Endothelial cell (in vitro differentiated cells): Measurements from ENCODE around the gene SFTPB. TPM values are rescaled to one million over a fixed set of nuclear protein-coding genes. Genes with fewer than 3 reads are reported as not detected.

Experiments used
- DNase-seq: peaks from one replicate; pipeline ENCODE4 v3.0.0; 2021; ENCODE audit warnings: low spot score
- H3K27ac Mint-ChIP-seq: one replicate; pipeline ENCODE4 v1.8.0; 2021; ENCODE audit warnings: mixed read lengths, inconsistent platforms; ENCODE audit not compliant: unreplicated experiment
- H3K27me3 Mint-ChIP-seq: one replicate; pipeline ENCODE4 v1.8.0; 2021; ENCODE audit warnings: mild to moderate bottlenecking, moderate library complexity, mixed read lengths, inconsistent platforms; ENCODE audit not compliant: unreplicated experiment
- H3K36me3 Mint-ChIP-seq: one replicate; pipeline ENCODE4 v1.8.0; 2021; ENCODE audit warnings: mild to moderate bottlenecking, low read depth, mixed read lengths, inconsistent platforms; ENCODE audit not compliant: unreplicated experiment
- H3K4me1 Mint-ChIP-seq: one replicate; pipeline ENCODE4 v1.8.0; 2021; ENCODE audit warnings: mild to moderate bottlenecking, mixed read lengths, inconsistent platforms; ENCODE audit not compliant: unreplicated experiment
- H3K4me3 Mint-ChIP-seq: one replicate; pipeline ENCODE4 v1.8.0; 2021; ENCODE audit warnings: mild to moderate bottlenecking, mixed read lengths, inconsistent platforms; ENCODE audit not compliant: unreplicated experiment
- H3K9me3 Mint-ChIP-seq: one replicate; pipeline ENCODE4 v1.8.0; 2021; ENCODE audit warnings: mixed read lengths, inconsistent platforms; ENCODE audit not compliant: unreplicated experiment
- total RNA-seq: library from RNA; stranded (reverse); fragmentation: NEBNext Ultra II Directional; extraction: Animal tissue kit (Norgen Biotek cat#: 25700); gene quantifications from one replicate; pipeline ENCODE4 v1.2.1, GENCODE V29; 2021; ENCODE audit not compliant: unreplicated experiment
- TF ChIP-seq, protein P1 (sequence below): fragments of 200-600 bp; sonication (generic); IDR thresholded peaks from one replicate; pipeline ENCODE4 v1.5.0; 2021; ENCODE audit warnings: antibody characterized with exemption; ENCODE audit not compliant: unreplicated experiment

SFTPB gene
- total RNA-seq, 1 donor from 2014 or later = not detected

DNA sequence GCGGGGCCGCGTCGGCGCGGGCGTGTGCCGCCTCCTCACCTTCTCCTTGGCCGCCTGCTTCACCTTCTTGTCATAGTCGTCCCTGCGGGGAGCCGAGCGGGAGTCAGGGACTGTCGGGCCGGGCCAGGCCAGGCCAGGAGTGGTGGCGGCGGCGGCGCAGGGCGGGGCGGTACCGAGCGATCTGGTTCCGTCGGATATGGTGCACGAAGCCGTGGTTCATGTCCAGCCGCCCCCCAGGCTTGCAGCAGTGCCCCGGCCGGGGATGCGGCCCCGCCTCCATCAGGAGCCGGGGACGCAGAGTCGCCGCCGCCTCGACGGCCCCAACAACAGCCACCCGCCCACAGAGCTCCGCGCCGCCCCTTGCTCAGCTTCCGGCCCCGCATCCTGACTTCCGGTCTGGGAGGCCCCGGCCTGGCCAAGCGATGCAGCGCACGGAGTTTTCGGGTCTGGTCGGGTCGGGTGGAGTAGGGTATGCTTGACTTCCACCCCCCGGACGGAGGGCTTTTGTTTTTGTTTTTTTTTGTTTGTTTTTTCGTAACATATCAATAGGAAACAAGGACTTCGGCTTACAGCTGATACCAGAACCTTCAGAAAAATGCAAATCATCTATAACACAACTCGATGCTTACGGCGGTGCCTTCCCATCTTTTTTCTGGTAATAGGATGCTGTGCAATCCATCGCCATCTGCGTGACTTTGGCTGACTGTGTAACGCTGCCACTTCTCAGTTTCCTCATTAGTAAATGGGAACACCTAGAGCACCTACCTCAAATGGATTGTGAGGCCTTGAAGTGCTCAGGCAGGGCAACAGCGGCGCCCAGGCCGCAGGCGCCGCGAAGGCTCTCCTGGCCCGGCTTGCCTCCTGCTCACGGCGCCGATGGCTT is 56.1 kb downstream of the SFTPB start, which contains the start of gene C2orf68:
TSS of gene C2orf68 (minus strand) at position 362 of the 883 bp plus-strand sequence. CDS start at position 280, 82 bp downstream.
- H3K9me3 Mint-ChIP-seq = no peaks in the 10 kb centered on the region
- DNase-seq = peak; percentile 90
- H3K27ac Mint-ChIP-seq = peak within 1 kb of the TSS; percentile 98
- peak within 1 kb of the TSS; percentile 100 for H3K4me3 Mint-ChIP-seq
- TF ChIP-seq, protein P1, sequence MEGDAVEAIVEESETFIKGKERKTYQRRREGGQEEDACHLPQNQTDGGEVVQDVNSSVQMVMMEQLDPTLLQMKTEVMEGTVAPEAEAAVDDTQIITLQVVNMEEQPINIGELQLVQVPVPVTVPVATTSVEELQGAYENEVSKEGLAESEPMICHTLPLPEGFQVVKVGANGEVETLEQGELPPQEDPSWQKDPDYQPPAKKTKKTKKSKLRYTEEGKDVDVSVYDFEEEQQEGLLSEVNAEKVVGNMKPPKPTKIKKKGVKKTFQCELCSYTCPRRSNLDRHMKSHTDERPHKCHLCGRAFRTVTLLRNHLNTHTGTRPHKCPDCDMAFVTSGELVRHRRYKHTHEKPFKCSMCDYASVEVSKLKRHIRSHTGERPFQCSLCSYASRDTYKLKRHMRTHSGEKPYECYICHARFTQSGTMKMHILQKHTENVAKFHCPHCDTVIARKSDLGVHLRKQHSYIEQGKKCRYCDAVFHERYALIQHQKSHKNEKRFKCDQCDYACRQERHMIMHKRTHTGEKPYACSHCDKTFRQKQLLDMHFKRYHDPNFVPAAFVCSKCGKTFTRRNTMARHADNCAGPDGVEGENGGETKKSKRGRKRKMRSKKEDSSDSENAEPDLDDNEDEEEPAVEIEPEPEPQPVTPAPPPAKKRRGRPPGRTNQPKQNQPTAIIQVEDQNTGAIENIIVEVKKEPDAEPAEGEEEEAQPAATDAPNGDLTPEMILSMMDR = no peak
- H3K36me3 Mint-ChIP-seq = peaks cover 15% of the 10 kb centered on the region
- peaks cover 14% of the 10 kb centered on the region for H3K27me3 Mint-ChIP-seq
- H3K4me1 Mint-ChIP-seq = peaks cover 14% of the 10 kb centered on the region

GRCh38 chr2:85611217-85611704 is 56.7 kb downstream of the SFTPB start:
- DNase-seq = no peak
- TF ChIP-seq, protein P1 = no peak
- Mint-ChIP-seq H3K4me3 (peak overlapping the region; percentile 100), H3K36me3 (peaks cover 15% of the 10 kb centered on the region), H3K9me3 (no peaks in the 10 kb centered on the region), H3K4me1 (peaks cover 14% of the 10 kb centered on the region), H3K27ac (peak overlapping the region; percentile 98), H3K27me3 (peaks cover 10% of the 10 kb centered on the region)

Other genes with a start within 250 kb of the SFTPB start
- gene SH2D6, start 249.5 kb downstream of the SFTPB start, total RNA-seq = 0.33 TPM
- 151 TPM for gene MAT2A, start 129.0 kb downstream of the SFTPB start, total RNA-seq
- 145 TPM for gene GGCX, start 106.7 kb downstream of the SFTPB start, total RNA-seq
- gene VAMP8, start 90.6 kb downstream of the SFTPB start, total RNA-seq = 225 TPM
- 296 TPM for gene VAMP5, start 83.8 kb downstream of the SFTPB start, total RNA-seq
- 155 TPM for gene RNF181, start 72.5 kb downstream of the SFTPB start, total RNA-seq
- gene TMEM150A, start 65.5 kb downstream of the SFTPB start, total RNA-seq = 42.4 TPM
- 47.5 TPM for gene C2orf68, start 56.1 kb downstream of the SFTPB start, total RNA-seq
- 64.0 TPM for gene USP39, start 52.0 kb downstream of the SFTPB start, total RNA-seq
- gene GNLY, start 26.2 kb upstream of the SFTPB start, total RNA-seq = not detected
- gene ATOH8, start 85.8 kb upstream of the SFTPB start, total RNA-seq = 1.8 TPM
- gene ST3GAL5, start 220.8 kb upstream of the SFTPB start, total RNA-seq = 49.8 TPM